ENCODE results near the gene PRKAR1A. TPM values are rescaled to one million over a fixed set of nuclear protein-coding genes. Genes with fewer than 3 reads are reported as not detected.
A peak's percentile ranks its signal among the peaks of the same experiment; 100 is the strongest.

The PRKAR1A gene
- total RNA-seq, 1 donor from 2014 or later: 389 TPM

DNA sequence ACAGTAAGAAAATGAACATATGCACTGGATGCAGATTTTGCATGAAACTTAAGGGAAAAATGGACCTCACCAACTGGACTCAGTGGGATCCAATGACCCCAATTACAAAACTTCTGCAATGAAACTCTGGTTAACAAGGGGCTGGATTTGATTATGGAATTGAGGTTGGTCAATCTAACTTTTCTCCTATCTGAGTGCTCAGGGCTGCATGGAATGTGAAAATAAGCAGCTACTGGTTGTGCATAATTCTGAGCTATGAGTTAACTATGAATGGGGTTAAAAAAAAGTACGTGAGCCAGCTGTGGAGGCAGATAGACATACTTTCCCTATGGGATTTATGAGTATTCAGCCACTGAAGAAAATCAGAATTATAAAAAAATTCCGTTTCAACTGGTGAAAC lies 79.8 kb downstream of the PRKAR1A start:
- ATAC-seq: no peak
- Histone ChIP-seq H3K27ac (no peak overlapping the region), H3K4me3 (no peak overlapping the region), H3K4me1 (peaks cover 28% of the 10 kb centered on the region), H3K27me3 (peaks cover 4% of the 10 kb centered on the region), H3K36me3 (no peaks in the 10 kb centered on the region), H3K9me3 (no peaks in the 10 kb centered on the region)
- intact Hi-C loops (cut with DNase I): no loop called here
- no peak for DNase-seq
- TF ChIP-seq, protein P1, sequence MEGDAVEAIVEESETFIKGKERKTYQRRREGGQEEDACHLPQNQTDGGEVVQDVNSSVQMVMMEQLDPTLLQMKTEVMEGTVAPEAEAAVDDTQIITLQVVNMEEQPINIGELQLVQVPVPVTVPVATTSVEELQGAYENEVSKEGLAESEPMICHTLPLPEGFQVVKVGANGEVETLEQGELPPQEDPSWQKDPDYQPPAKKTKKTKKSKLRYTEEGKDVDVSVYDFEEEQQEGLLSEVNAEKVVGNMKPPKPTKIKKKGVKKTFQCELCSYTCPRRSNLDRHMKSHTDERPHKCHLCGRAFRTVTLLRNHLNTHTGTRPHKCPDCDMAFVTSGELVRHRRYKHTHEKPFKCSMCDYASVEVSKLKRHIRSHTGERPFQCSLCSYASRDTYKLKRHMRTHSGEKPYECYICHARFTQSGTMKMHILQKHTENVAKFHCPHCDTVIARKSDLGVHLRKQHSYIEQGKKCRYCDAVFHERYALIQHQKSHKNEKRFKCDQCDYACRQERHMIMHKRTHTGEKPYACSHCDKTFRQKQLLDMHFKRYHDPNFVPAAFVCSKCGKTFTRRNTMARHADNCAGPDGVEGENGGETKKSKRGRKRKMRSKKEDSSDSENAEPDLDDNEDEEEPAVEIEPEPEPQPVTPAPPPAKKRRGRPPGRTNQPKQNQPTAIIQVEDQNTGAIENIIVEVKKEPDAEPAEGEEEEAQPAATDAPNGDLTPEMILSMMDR (IDR thresholded peaks at IDR 0.05): no peak

DNA sequence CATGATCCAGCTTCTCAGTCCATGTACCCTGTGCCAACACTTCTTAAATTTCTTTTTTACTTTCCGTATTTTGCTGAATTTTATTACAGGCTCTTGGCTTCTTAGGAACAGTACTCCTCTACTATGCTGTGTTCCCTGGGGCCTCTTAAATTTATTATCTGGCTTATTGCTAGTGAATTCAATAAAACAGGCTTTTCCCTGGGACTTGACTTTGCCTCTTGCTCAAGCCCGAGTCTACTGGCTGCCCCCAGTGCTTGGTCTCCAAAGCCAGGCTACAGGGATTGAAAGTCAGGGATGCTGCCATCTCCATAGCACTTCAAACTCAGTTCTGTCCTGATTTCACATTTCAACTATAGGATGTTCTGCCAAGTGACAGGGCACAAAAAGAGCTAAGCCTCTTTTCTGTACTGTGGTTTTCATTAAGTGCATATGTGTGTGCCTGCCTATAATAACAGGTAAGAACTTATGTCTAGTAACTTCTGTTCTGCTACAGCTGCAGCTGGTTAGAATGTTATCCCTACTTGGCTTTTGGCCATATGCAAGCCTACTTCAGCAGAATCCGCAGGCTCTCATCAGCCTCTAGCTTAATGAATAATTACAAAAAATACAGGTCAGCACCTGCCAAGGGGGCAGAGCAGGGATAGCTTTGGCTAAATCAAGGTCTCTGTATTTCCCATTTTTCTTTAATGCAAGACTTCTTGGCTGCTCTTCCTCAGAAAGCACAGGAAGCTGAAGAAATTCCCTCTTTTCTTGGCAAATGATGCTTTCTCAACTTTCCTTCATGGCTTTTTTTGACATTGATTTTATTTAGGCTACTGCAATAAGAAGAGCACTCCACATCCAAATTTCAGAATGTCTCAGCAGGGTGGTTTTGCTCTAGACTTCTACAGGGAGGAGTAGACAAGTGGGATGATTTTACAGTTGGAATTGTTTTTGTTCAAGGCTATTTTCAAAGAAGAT lies 80.7 kb downstream of the PRKAR1A start:
- H3K4me1 ChIP-seq: peaks cover 33% of the 10 kb centered on the region
- peaks cover 4% of the 10 kb centered on the region for H3K27me3 ChIP-seq
- intact Hi-C loops (cut with DNase I): no loop called here
- ATAC-seq (no peak), DNase-seq (no peak)
- TF ChIP-seq, protein P1 (IDR thresholded peaks at IDR 0.05): no peak
- no peak overlapping the region for H3K27ac ChIP-seq
- H3K9me3 ChIP-seq: no peaks in the 10 kb centered on the region
- H3K36me3 ChIP-seq: no peaks in the 10 kb centered on the region
- no peak overlapping the region for H3K4me3 ChIP-seq

DNA sequence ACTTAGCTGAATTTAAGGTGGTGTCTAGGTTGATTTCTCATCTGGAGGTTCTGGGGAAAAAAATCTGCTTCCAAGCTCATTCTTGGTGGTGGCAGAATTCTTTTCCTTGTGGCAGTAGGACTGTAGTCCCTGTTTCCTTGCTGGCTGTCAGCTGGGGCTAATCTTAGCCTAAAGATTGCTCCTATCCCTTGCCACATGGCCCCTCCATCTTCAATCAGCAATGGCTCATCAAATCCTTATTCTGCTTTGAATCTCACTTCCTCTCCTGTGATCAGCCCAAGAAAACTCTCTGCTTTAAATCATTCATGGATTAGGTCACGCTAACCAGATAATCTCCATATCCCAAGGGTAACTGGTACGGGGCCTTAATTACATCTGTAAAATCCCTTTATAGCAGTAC lies 82.3 kb downstream of the PRKAR1A start:
- Histone ChIP-seq H3K4me1 (peaks cover 33% of the 10 kb centered on the region), H3K27me3 (peaks cover 4% of the 10 kb centered on the region), H3K9me3 (no peaks in the 10 kb centered on the region), H3K4me3 (no peak overlapping the region), H3K27ac (no peak overlapping the region), H3K36me3 (no peaks in the 10 kb centered on the region)
- ATAC-seq (no peak), DNase-seq (no peak)
- TF ChIP-seq, protein P1 (IDR thresholded peaks at IDR 0.05): no peak
- intact Hi-C loops (cut with DNase I): no loop called here

DNA sequence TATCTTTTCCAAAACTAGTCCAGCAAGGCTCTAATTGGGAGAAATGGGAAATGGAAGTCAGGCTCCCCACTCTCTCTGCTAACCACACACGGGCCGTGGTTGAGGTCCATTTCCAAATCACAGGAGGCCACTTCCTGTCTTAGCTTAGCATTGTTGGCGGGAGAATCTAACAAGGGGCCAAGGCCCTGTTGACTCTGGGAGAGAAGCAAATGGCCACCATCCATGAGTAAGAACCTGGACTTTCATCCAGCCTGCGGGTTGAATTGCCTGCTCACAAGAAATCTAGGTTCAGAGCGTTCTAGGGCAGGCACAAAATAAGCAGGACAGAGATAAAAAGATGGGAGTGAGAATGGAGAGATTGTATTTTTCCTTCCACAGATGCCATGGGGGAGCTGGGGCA lies 83.3 kb downstream of the PRKAR1A start:
- Histone ChIP-seq H3K36me3 (no peaks in the 10 kb centered on the region), H3K27ac (no peak overlapping the region), H3K4me1 (peaks cover 36% of the 10 kb centered on the region), H3K9me3 (no peaks in the 10 kb centered on the region), H3K27me3 (peaks cover 4% of the 10 kb centered on the region), H3K4me3 (no peak overlapping the region)
- TF ChIP-seq, protein P1 (IDR thresholded peaks at IDR 0.05): no peak
- no peak for DNase-seq
- peak; percentile 28 for ATAC-seq
- intact Hi-C loops (cut with DNase I): no loop called here

DNA sequence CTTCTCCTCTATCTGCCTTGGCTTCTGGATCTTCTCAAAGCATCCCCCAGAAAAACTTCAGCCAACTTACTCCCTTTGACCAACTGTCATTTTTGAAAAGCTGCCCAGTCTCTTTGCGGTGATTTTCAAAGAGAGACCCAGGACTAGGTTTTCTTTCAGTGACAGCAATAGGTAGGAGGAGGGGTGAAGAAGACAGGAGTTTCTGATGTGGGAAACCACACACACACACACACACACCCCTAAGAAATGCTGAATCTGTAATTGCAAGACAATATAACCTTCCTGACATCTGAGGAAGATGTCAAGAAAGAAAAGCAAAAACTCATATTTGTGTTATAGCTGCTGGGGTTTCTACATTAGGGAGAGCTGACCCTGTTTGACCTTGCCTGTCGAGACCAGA lies 83.8 kb downstream of the PRKAR1A start:
- peaks cover 4% of the 10 kb centered on the region for H3K27me3 ChIP-seq
- H3K4me3 ChIP-seq: no peak overlapping the region
- ATAC-seq (no peak), DNase-seq (no peak)
- intact Hi-C loops (cut with DNase I): no loop called here
- H3K9me3 ChIP-seq: no peaks in the 10 kb centered on the region
- H3K36me3 ChIP-seq: no peaks in the 10 kb centered on the region
- H3K27ac ChIP-seq: no peak overlapping the region
- H3K4me1 ChIP-seq: peaks cover 36% of the 10 kb centered on the region
- TF ChIP-seq, protein P1 (IDR thresholded peaks at IDR 0.05): no peak
